A549 (cell line): Measurements from ENCODE around the gene OPA1. TPM values are rescaled to one million over a fixed set of nuclear protein-coding genes. Genes with fewer than 3 reads are reported as not detected.

Experiments used
- ATAC-seq, 2 experiments: fragments of 200-7000 bp in 1 of 2; fragments of >200 bp in 1 of 2; cut with Nextera tagmentation in 1 of 2; cut with Tn5 transposase in 1 of 2; 3 replicates each; pipeline versions ENCODE4 v1.8.0 to v1.9.1; 2018 to 2020; ENCODE audit warnings: mild to moderate bottlenecking in 1 of 2, moderate library complexity in 1 of 2
- CTCF ChIA-PET: fragments of 300-600 bp; sonication (Branson Sonifier 250); formaldehyde crosslinking; extraction: SDS; loops from one replicate; lab custom pipeline; 2021; ENCODE audit warnings: antibody characterized with exemption, inconsistent platforms; lab: Yijun Ruan, JAX
- POLR2A ChIA-PET: fragments of 350-600 bp; formaldehyde crosslinking; extraction: SDS; loops from one replicate; lab custom pipeline; 2021; ENCODE audit warnings: antibody characterized with exemption, inconsistent platforms; lab: Yijun Ruan, JAX
- DNase-seq, 2 experiments: peaks; one replicate each; pipeline versions ENCODE4 v3.0.0 to v3.0.0-alpha.2; 2011 to 2016; ENCODE audit warnings: low read depth in 1 of 2, low spot score in 1 of 2
- FAIRE-seq: peaks from 2 replicates; lab custom pipeline; 2011; peaks lifted over from hg19 to GRCh38; lab: Jason Lieb, UNC
- H3K27ac ChIP-seq, 2 experiments: fragments of >200 bp; sonication (Bioruptor Twin); formaldehyde crosslinking; 3 replicates each; pipeline ENCODE4 v1.5.1; 2016 to 2017
- H3K4me1 ChIP-seq: fragments of >200 bp; sonication (Bioruptor Twin); formaldehyde crosslinking; 3 replicates; pipeline ENCODE4 v1.6.1; 2016
- H3K4me2 ChIP-seq: fragments of >200 bp; sonication (Bioruptor Twin); formaldehyde crosslinking; 3 replicates; pipeline ENCODE4 v1.6.1; 2016
- H3K4me3 ChIP-seq: fragments of >200 bp; sonication (Bioruptor Twin); formaldehyde crosslinking; 3 replicates; pipeline ENCODE4 v1.5.1; 2016
- H3K9me3 ChIP-seq: fragments of >200 bp; sonication (Bioruptor Twin); formaldehyde crosslinking; 3 replicates; pipeline ENCODE4 v1.6.1; 2016
- CBX2 ChIP-seq: fragments of 200-600 bp; sonication (generic); IDR thresholded peaks from 2 replicates; pipeline ENCODE4 v1.6.1; 2016; ENCODE audit warnings: low read depth, mild to moderate bottlenecking, borderline replicate concordance
- CHD2 ChIP-seq: fragments of 150-350 bp; IDR thresholded peaks from 2 replicates; pipeline ENCODE4 v1.6.1; 2014; ENCODE audit warnings: low read length; ENCODE audit not compliant: partially characterized antibody
- CHD4 ChIP-seq: fragments of 200-600 bp; sonication (generic); IDR thresholded peaks from 2 replicates; pipeline ENCODE4 v1.6.1; 2016; ENCODE audit warnings: antibody characterized with exemption, mild to moderate bottlenecking, borderline replicate concordance
- EHF ChIP-seq: fragments of 250-450 bp; sonication (Bioruptor Pico); IDR thresholded peaks from 2 replicates; pipeline ENCODE4 v1.5.0; 2020; ENCODE audit warnings: mild to moderate bottlenecking
- EHMT2 ChIP-seq: fragments of 200-600 bp; sonication (generic); IDR thresholded peaks from 2 replicates; pipeline ENCODE4 v1.6.1; 2016; ENCODE audit warnings: antibody characterized with exemption, low read depth, mild to moderate bottlenecking, moderate library complexity
- ESRRA ChIP-seq: fragments of 150-350 bp; IDR thresholded peaks from 2 replicates; pipeline ENCODE4 v1.6.1; 2014; ENCODE audit warnings: mild to moderate bottlenecking, low read length, borderline replicate concordance
- FOXS1 ChIP-seq: fragments of 250-450 bp; sonication (Bioruptor Pico); IDR thresholded peaks from 2 replicates; pipeline ENCODE4 v1.5.0; 2020; ENCODE audit warnings: mild to moderate bottlenecking, moderate library complexity
- HOXB5 ChIP-seq: fragments of 250-450 bp; sonication (Bioruptor Pico); IDR thresholded peaks from 2 replicates; pipeline ENCODE4 v1.5.0; 2020; ENCODE audit warnings: mild to moderate bottlenecking, moderate library complexity
- JUNB ChIP-seq: fragments of >200 bp; sonication (Bioruptor Twin); formaldehyde crosslinking; IDR thresholded peaks from 2 replicates; pipeline ENCODE4 v1.6.1; 2016
- MAFK ChIP-seq: fragments of 450-650 bp; IDR thresholded peaks from 2 replicates; pipeline ENCODE4 v1.6.1; 2014; ENCODE audit not compliant: partially characterized antibody
- MAZ ChIP-seq: fragments of 150-350 bp; IDR thresholded peaks from 2 replicates; pipeline ENCODE4 v1.6.1; 2014; ENCODE audit warnings: antibody characterized with exemption, low read depth, low read length, borderline replicate concordance
- MYC ChIP-seq: IDR thresholded peaks from 2 replicates; pipeline ENCODE4 v1.6.1; 2012; ENCODE audit warnings: mild to moderate bottlenecking, inconsistent platforms, low read length, improper control_type of control experiment, borderline replicate concordance
- NFE2L2 ChIP-seq: fragments of 150-350 bp; conservative IDR thresholded peaks from 2 replicates; pipeline ENCODE4 v1.6.1; 2014; ENCODE audit warnings: low read length
- NPAS2 ChIP-seq: fragments of 250-450 bp; sonication (Bioruptor Pico); IDR thresholded peaks from 2 replicates; pipeline ENCODE4 v1.8.0; 2022; ENCODE audit warnings: mild to moderate bottlenecking, moderate library complexity, borderline replicate concordance
- NR3C1 ChIP-seq: fragments of >200 bp; sonication (Bioruptor Twin); formaldehyde crosslinking; IDR thresholded peaks from 3 replicates; pipeline ENCODE4 v1.6.1; 2017
- ZC3H11A ChIP-seq: fragments of 450-650 bp; IDR thresholded peaks from 2 replicates; pipeline ENCODE4 v1.6.1; 2014; ENCODE audit warnings: antibody characterized with exemption, mild to moderate bottlenecking
- ZFP36 ChIP-seq: fragments of 450-650 bp; IDR thresholded peaks from 2 replicates; pipeline ENCODE4 v1.6.1; 2014; ENCODE audit warnings: borderline replicate concordance; ENCODE audit not compliant: partially characterized antibody
- WGBS: methylation state at CpG from one replicate; pipeline ENCODE4 v1.1.6; 2017; ENCODE audit errors: missing lambda C conversion rate; 5-methylcytosine and 5-hydroxymethylcytosine counted together
- polyA plus RNA-seq, 4 experiments: library from polyadenylated mRNA; depleted of rRNA in 3 of 4; stranded (reverse); fragments of >200 nt; fragmentation: RNase III in 1 of 4; extraction: RNeasy Plus Mini Kit Qiagen cat#74134 plus additional on column Dnase treatment in 1 of 4; gene quantifications; 2 replicates in 3 of 4; 3 replicates in 1 of 4; pipeline ENCODE4 v1.2.3, GENCODE V29; 2011 to 2017
- TF ChIP-seq, protein P1 (sequence below): IDR thresholded peaks from 2 replicates; pipeline ENCODE4 v1.6.1; 2012
- TF ChIP-seq, protein P2 (sequence below): fragments of 250-450 bp; sonication (Bioruptor Pico); IDR thresholded peaks from 2 replicates; pipeline ENCODE4 v1.5.0; 2020; ENCODE audit warnings: low read depth, mild to moderate bottlenecking, moderate library complexity
- TF ChIP-seq, protein P3 (sequence below): fragments of >200 bp; sonication (Bioruptor Twin); formaldehyde crosslinking; IDR thresholded peaks from 3 replicates; pipeline ENCODE4 v1.5.1; 2016
- TF ChIP-seq, protein P4 (sequence below): fragments of 450-650 bp; IDR thresholded peaks from 2 replicates; pipeline ENCODE4 v1.6.1; 2014; ENCODE audit warnings: antibody characterized with exemption

OPA1 gene
- polyA plus RNA-seq, 2 of the 4 experiments (the other 2 are of a cell fraction), result 31.7 to 54.4 TPM

DNA sequence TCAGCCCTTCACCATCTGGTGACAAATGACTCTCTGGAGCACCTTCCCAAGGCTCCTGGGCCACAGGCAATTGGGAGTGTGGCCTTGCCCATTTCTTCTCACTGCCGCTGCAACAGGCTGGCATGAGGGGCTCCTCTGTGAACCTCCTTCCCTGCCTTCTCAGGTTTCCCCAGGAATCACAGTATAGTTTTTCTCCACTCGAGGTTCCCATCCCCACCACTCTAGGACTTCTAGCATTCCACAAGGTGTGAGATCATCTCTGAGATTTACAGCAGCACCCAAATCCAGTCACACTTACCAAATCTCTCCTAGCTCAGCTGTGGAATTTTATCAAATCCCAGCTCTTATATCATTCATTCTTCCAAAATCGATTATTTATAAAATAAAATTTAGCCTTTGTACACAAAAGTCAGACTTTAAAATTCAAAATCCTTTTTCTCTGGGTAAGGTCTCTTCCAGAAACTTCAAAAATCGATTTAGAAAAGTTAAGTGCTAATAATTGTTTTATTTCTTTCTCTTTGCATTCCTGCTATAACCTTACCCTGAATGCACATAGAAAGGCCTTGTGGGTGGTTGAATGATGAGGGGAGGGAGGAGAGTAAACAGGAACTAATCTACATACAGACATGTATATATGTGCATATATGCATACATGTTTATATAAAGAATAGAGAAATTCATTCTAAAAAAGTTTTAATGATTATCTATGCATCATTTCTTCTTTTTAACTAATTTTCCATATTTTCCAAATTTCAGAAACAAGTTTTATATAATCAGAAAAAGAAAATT, 19.4 kb upstream of the OPA1 start:
- 24% methylated on average over 4 of the region's 4 CpGs for WGBS
- no peaks in the 10 kb centered on the region for H3K9me3 ChIP-seq
- ChIA-PET CTCF (interaction anchor here (0.6 to 2.5 kb wide), 8 partner anchors 12 to 1017 kb away, joined by 3 to 16 read pairs (median 4); no protein-coding TSS in a partner anchor), POLR2A (no interaction called here)
- no peak for FAIRE-seq
- no peak for ATAC-seq
- H3K27ac ChIP-seq, result no peak overlapping the region
- TF ChIP-seq MAZ (no peak), NPAS2 (CRISPR knock-in tag) (no peak)
- H3K4me2 ChIP-seq, result no peak overlapping the region
- no peaks in the 10 kb centered on the region for H3K4me1 ChIP-seq
- H3K4me3 ChIP-seq, result no peak overlapping the region
- no peak for DNase-seq

DNA sequence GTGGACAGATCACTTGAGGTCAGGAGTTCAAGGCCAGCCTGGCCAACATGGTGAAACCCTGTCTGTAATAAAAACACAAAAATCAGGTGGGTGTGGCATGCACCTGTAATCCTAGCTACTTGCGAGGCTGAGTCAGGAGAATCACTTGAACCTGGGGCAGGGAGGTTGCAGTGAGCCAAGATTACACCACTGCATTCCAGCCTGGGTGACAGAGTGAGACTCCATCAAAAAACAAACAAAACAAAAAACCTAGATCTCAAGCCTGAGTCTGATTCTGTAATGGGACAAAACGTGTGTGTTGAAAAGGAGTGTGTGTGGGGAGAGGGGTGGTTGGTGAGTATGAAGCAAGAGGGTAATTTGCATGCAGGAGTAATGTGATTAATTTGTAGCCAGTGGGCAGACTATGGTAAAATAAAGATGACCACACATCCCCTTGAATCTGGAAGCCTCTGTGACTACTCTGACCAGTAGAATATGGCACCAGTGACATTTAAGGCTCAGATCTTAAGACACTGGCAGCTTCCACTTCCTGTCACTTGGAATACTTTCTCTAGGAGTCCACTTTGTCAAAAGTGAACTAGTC, 18.4 kb upstream of the OPA1 start:
- Histone ChIP-seq H3K4me2 (no peak overlapping the region), H3K27ac (no peak overlapping the region), H3K4me1 (no peaks in the 10 kb centered on the region), H3K4me3 (no peak overlapping the region), H3K9me3 (no peaks in the 10 kb centered on the region)
- DNase-seq, result no peak
- ATAC-seq, result no peak
- ChIA-PET CTCF (no interaction called here), POLR2A (no interaction called here)
- 11% methylated on average over 2 of the region's 2 CpGs for WGBS
- no peak for FAIRE-seq
- no peak for TF ChIP-seq ESRRA
- no peak for TF ChIP-seq MAFK
- TF ChIP-seq, protein P1, sequence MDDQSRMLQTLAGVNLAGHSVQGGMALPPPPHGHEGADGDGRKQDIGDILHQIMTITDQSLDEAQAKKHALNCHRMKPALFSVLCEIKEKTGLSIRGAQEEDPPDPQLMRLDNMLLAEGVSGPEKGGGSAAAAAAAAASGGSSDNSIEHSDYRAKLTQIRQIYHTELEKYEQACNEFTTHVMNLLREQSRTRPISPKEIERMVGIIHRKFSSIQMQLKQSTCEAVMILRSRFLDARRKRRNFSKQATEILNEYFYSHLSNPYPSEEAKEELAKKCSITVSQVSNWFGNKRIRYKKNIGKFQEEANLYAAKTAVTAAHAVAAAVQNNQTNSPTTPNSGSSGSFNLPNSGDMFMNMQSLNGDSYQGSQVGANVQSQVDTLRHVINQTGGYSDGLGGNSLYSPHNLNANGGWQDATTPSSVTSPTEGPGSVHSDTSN, result no peak
- TF ChIP-seq CHD4, result no peak
- no peak for TF ChIP-seq MAZ
- TF ChIP-seq HOXB5, result no peak
- TF ChIP-seq, protein P2, sequence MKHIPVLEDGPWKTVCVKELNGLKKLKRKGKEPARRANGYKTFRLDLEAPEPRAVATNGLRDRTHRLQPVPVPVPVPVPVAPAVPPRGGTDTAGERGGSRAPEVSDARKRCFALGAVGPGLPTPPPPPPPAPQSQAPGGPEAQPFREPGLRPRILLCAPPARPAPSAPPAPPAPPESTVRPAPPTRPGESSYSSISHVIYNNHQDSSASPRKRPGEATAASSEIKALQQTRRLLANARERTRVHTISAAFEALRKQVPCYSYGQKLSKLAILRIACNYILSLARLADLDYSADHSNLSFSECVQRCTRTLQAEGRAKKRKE (CRISPR knock-in tag), result no peak
- TF ChIP-seq, protein P3, sequence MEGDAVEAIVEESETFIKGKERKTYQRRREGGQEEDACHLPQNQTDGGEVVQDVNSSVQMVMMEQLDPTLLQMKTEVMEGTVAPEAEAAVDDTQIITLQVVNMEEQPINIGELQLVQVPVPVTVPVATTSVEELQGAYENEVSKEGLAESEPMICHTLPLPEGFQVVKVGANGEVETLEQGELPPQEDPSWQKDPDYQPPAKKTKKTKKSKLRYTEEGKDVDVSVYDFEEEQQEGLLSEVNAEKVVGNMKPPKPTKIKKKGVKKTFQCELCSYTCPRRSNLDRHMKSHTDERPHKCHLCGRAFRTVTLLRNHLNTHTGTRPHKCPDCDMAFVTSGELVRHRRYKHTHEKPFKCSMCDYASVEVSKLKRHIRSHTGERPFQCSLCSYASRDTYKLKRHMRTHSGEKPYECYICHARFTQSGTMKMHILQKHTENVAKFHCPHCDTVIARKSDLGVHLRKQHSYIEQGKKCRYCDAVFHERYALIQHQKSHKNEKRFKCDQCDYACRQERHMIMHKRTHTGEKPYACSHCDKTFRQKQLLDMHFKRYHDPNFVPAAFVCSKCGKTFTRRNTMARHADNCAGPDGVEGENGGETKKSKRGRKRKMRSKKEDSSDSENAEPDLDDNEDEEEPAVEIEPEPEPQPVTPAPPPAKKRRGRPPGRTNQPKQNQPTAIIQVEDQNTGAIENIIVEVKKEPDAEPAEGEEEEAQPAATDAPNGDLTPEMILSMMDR, result no peak
- no peak for TF ChIP-seq EHF (CRISPR knock-in tag)
- TF ChIP-seq, protein P4, sequence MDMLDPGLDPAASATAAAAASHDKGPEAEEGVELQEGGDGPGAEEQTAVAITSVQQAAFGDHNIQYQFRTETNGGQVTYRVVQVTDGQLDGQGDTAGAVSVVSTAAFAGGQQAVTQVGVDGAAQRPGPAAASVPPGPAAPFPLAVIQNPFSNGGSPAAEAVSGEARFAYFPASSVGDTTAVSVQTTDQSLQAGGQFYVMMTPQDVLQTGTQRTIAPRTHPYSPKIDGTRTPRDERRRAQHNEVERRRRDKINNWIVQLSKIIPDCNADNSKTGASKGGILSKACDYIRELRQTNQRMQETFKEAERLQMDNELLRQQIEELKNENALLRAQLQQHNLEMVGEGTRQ, result no peak
- TF ChIP-seq ZC3H11A, result no peak
- TF ChIP-seq ZFP36, result no peak
- TF ChIP-seq CBX2, result no peak
- TF ChIP-seq NR3C1, result no peak
- TF ChIP-seq MYC, result no peak
- no peak for TF ChIP-seq EHMT2
- no peak for TF ChIP-seq FOXS1 (CRISPR knock-in tag)
- TF ChIP-seq JUNB, result no peak
- no peak for TF ChIP-seq NFE2L2
- TF ChIP-seq CHD2, result no peak
